Rectal smooth muscle tissue (tissue), 1 donor: Measurements from ENCODE around the gene EIF2D.

Experiments
- H3K27ac ChIP-seq: one replicate; pipeline ENCODE4 v1.7.0; 2013; ENCODE audit warnings: low read depth, low read length, inconsistent platforms
- H3K27me3 ChIP-seq: one replicate; pipeline ENCODE4 v1.7.0; 2013; ENCODE audit warnings: low read length; ENCODE audit not compliant: control insufficient read depth, insufficient read depth
- H3K36me3 ChIP-seq: one replicate; pipeline ENCODE4 v1.7.0; 2013; ENCODE audit warnings: low read length; ENCODE audit not compliant: control insufficient read depth, insufficient read depth
- H3K4me1 ChIP-seq: one replicate; pipeline ENCODE4 v1.7.0; 2013; ENCODE audit warnings: low read length; ENCODE audit not compliant: control insufficient read depth, insufficient read depth
- H3K4me3 ChIP-seq: one replicate; pipeline ENCODE4 v1.7.0; 2013; ENCODE audit warnings: low read length
- H3K9ac ChIP-seq: one replicate; pipeline ENCODE4 v1.7.0; 2013; ENCODE audit warnings: low read length

EIF2D gene, protein sequence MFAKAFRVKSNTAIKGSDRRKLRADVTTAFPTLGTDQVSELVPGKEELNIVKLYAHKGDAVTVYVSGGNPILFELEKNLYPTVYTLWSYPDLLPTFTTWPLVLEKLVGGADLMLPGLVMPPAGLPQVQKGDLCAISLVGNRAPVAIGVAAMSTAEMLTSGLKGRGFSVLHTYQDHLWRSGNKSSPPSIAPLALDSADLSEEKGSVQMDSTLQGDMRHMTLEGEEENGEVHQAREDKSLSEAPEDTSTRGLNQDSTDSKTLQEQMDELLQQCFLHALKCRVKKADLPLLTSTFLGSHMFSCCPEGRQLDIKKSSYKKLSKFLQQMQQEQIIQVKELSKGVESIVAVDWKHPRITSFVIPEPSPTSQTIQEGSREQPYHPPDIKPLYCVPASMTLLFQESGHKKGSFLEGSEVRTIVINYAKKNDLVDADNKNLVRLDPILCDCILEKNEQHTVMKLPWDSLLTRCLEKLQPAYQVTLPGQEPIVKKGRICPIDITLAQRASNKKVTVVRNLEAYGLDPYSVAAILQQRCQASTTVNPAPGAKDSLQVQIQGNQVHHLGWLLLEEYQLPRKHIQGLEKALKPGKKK

DNA sequence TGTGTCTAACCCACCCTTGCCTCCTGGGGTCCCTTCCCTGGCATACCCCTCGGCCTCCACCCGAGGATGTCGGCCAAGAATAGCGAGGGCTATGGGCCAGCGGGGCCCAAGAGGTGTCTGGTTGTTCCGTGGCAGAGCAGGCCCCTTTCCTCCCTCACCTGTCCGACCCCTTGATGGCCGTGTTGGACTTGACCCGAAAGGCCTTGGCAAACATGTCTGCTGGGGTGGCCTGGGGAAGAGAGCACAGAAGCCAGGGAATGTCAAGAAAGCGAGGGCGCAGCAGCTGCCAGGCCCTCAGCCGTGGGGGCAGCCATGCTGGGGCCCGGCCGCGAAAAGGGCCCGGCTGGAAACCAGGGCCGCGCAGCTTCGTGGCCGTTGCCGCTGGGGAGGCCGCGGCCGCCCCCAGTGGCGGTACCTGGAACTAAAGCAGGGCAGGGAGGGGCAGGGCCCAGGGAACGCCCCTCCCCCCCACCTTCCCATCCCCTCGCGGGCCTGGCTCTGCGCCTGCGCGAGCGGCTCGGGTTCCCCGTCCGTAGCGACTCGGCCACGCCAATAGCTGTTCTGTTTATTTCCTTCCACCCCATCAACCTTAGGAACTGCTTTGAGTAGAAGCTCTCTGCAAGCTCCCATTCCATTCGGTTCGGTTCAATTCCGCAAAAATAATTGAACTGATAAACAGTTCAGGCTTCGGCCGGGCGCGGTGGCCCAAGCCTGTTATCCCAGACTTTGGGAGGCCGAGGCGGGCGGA, at the start of gene EIF2D:
TSS of gene EIF2D (minus strand) at position 337 of the 748 bp plus-strand sequence. CDS start at position 214, 123 bp downstream.
- peak within 1 kb of the TSS; percentile 82 for H3K4me3 ChIP-seq
- no peaks in the 10 kb centered on the region for H3K27me3 ChIP-seq
- peak within 1 kb of the TSS; percentile 60 for H3K9ac ChIP-seq
- H3K36me3 ChIP-seq = no peaks in the 10 kb centered on the region
- H3K4me1 ChIP-seq = peaks cover 4% of the 10 kb centered on the region
- peak within 1 kb of the TSS; percentile 89 for H3K27ac ChIP-seq

DNA sequence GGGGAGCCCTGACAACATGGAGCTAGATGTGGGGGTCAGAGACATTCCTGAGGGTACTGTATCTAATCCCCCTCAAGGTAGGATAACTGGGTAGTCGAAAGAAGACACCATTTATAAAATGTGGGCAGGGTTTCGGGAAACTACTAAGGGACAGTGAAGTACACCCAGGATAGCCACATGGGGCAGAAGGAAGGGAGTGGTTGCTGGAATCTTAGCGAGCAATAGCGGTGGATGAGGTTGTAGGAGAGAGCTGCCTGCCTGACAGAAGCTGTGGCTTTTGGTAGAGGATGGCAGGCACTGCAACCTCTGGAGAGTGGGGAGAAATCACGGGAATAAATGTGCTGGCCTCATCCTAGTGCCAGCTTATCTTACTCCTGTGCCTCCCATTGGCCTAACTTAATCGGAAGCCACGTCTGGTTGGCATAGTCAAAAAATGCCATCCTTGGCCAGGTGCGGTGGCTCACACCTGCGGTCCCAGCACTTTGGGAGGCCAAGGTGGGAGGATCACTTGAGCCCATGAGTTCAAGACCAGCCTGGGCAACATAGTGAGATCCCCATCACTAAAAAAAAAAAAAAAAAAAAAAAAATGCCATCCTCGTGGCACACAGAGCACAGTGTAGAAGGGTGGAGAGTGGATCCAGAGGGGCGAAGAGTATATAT, 49.0 kb upstream of the EIF2D start:
- no peak overlapping the region for H3K4me3 ChIP-seq
- H3K9ac ChIP-seq = no peak overlapping the region
- H3K27me3 ChIP-seq = peaks cover 3% of the 10 kb centered on the region
- H3K36me3 ChIP-seq = no peaks in the 10 kb centered on the region
- H3K27ac ChIP-seq = no peak overlapping the region
- H3K4me1 ChIP-seq = peaks cover 6% of the 10 kb centered on the region

DNA sequence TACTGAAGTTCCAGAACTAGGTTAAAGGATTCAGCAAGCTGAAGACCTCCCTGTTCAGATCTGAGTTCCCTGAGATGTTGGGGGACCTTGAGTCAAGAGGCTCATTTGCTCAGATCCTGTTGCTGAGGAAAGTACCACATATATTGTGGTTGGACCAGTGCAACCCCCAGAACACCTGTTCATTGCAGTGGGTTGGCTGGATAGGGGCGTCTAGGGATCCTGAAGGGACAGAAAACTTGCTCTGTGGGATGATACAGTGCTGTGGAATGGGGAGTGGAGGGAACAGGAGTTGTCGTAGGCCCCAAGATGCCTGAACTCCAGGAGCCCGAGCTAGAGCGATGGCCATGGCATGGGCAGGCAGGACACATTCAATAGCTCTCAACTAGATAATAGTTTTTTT, 47.9 kb upstream of the EIF2D start:
- Histone ChIP-seq H3K27ac (no peak overlapping the region), H3K4me3 (no peak overlapping the region), H3K9ac (no peak overlapping the region), H3K27me3 (peaks cover 3% of the 10 kb centered on the region), H3K4me1 (peaks cover 6% of the 10 kb centered on the region), H3K36me3 (no peaks in the 10 kb centered on the region)

DNA sequence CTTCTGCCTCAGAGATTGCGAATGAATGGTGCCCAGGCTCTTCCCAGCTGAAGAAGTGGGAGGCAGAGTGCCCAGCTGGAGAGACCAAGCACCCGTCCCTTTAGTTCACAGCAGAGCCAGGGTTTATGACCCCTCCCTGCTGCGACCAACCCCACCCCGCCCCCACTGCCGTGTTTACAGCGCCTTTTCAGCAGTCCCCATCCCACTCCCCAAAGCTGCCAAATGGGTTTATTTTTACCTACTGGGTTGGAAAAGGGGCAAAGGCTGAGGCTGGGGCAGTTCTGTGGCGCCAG, 46.7 kb upstream of the EIF2D start:
- H3K27me3 ChIP-seq = peaks cover 3% of the 10 kb centered on the region
- no peak overlapping the region for H3K27ac ChIP-seq
- peaks cover 3% of the 10 kb centered on the region for H3K4me1 ChIP-seq
- H3K4me3 ChIP-seq = no peak overlapping the region
- H3K36me3 ChIP-seq = no peaks in the 10 kb centered on the region
- H3K9ac ChIP-seq = no peak overlapping the region

DNA sequence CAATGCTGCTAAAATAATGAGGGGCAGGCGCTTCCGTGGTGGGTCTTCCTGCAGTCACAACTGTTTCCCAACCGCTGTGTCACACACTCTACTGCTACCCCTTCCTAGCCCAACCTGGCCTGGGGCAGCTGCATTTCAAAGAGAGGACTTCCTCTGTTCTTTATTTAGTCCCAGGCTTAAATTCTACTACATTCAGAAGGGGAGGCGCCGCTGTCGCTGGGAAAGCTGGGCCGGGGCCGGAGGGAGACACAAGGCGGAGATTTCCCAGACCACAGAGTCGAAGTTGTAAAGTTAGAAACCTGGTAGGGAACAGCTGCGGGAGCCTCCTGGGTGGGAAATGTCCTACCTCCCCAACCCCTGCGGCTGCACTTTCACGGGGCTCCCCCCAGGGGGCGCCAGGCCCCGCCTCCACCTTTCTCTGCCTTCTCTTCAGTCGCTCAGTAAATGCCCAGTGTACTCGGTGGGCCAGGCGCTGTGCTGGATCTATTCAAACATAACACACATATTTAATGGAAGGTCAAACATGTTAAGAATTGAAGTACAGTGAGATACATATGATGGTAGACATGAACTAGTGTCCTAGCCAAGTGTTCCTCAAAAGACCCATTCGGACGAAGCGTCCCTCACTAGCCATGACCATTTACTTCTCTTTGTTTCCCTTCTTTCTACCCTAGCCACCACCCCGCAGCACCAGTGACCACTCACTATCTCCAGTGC, 46.2 kb upstream of the EIF2D start:
- Histone ChIP-seq H3K9ac (no peak overlapping the region), H3K27ac (no peak overlapping the region), H3K36me3 (no peaks in the 10 kb centered on the region), H3K27me3 (peaks cover 3% of the 10 kb centered on the region), H3K4me3 (no peak overlapping the region), H3K4me1 (no peaks in the 10 kb centered on the region)

DNA sequence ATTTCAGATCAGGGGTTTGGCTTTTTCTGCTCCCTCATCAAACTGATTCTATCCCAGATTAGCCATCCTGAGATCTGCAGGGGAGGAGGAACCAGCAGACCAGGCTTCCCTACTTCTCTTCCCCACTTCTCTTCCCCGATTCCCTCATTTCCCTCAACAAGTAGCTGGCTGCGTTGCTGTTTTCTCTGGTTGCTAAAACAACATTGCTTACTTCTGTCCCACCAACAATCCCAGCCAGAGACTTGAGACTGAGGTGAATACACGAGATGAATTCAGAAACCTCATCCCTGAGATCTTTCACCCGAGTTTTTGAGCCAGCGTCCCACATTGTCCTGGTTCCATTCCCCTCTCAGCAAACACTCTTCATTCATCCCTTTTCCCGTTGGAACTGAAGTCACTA, 45.5 kb upstream of the EIF2D start:
- H3K4me3 ChIP-seq = no peak overlapping the region
- no peak overlapping the region for H3K9ac ChIP-seq
- no peaks in the 10 kb centered on the region for H3K4me1 ChIP-seq

DNA sequence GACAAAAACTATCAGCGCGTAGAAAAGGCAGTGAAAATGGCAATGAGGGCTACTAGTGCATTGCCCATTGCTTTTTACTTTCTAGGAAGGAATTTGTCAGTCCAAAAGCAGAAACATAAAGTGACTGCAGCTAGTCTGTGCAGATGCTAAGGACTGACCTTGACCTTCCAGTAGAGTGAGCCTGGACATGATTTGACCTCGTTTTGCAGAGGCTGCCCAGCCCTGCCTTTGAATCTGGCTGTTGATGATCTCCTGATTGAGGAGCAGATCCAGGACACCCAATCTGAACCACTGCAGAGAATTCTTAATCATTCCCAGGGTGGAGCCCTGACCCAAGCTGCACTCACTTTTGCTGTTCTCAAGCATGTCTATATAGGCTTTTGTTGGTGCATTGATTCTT, 44.7 kb upstream of the EIF2D start:
- Histone ChIP-seq H3K27me3 (peaks cover 3% of the 10 kb centered on the region), H3K36me3 (no peaks in the 10 kb centered on the region), H3K27ac (no peak overlapping the region), H3K4me3 (no peak overlapping the region), H3K4me1 (no peaks in the 10 kb centered on the region), H3K9ac (no peak overlapping the region)

More for the DNA sequence above, 45.5 kb upstream of the EIF2D start:
- Histone ChIP-seq H3K27me3 (peaks cover 3% of the 10 kb centered on the region), H3K36me3 (no peaks in the 10 kb centered on the region), H3K27ac (no peak overlapping the region)

DNA sequence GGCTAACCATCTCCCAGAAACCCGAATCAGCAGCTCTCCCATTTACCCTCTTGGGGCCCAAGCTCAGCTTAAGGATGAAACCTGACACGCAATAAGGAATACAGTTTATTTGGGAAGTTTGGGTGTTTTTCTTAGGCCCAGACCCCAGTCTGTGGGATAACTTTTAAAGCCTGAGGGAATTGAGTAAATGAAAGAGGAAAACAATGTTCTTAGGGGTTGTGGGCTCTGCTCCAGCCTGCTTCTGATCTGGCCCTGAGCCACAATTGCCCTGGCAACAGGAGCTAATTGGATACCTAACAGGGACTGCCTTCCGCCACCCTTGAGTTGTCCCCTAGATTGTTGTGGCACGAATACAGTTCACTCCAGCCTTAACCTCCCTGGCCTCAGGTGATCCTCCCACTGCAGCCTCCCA, 43.2 kb upstream of the EIF2D start:
- Histone ChIP-seq H3K36me3 (no peaks in the 10 kb centered on the region), H3K4me3 (no peak overlapping the region), H3K9ac (no peak overlapping the region), H3K27ac (no peak overlapping the region), H3K27me3 (peaks cover 3% of the 10 kb centered on the region), H3K4me1 (no peaks in the 10 kb centered on the region)

DNA sequence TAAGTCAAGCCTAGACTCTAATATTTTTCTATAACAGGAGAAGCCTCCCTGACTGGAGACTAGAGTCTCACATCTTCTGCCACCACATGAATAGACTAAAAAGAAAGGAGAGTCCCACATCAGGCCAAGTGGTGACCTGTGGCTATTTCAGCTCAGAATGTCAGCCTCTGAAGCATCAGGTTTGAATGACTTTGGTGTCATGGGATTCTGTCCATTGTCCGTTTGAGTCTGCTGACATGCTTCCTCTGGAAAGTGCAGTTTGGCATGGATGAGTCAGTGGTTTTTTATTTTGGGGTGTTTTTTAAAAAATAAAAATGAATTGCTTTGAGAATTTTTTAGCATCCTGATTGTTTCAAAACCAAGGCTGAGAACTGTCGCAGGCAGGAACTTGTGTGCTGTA, 42.6 kb upstream of the EIF2D start:
- Histone ChIP-seq H3K4me1 (no peaks in the 10 kb centered on the region), H3K36me3 (no peaks in the 10 kb centered on the region), H3K27ac (no peak overlapping the region), H3K27me3 (peaks cover 3% of the 10 kb centered on the region), H3K4me3 (no peak overlapping the region), H3K9ac (no peak overlapping the region)

DNA sequence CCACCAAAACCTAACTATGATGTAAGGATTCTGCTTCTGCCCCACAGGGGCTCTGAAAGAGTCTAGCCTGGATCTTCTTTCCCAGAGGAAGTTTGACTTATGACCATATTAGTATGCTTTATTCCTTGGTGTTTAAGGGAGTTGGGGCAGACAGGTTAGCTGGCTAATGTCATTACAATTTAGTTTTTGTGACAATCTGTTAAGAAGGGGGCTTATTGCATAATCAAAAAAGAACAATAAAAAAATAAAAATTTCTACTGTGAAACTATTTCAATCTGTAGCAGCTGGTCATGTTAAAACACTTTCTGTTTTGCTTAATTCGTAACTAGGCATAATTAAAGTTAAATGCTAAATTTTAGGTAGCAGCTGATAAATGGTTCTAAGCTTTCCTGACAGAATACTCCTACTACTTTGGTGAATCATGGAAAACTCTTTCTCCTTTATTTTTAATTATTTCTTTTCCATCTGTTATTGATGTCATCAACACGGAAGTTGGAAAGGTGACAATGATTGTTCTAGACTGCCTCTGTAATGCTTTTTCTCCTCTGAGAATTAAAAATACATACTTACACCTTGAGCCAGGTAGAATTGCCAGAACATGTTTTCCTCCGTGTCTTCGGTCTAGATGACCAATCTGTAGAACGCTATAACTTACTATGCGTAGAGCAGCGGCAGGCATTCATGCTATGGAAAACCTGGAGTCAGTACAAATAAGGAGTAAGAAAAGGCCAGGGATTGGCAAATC, 41.6 kb upstream of the EIF2D start:
- Histone ChIP-seq H3K36me3 (no peaks in the 10 kb centered on the region), H3K27ac (no peak overlapping the region), H3K9ac (no peak overlapping the region), H3K27me3 (peaks cover 3% of the 10 kb centered on the region), H3K4me3 (no peak overlapping the region), H3K4me1 (no peaks in the 10 kb centered on the region)

DNA sequence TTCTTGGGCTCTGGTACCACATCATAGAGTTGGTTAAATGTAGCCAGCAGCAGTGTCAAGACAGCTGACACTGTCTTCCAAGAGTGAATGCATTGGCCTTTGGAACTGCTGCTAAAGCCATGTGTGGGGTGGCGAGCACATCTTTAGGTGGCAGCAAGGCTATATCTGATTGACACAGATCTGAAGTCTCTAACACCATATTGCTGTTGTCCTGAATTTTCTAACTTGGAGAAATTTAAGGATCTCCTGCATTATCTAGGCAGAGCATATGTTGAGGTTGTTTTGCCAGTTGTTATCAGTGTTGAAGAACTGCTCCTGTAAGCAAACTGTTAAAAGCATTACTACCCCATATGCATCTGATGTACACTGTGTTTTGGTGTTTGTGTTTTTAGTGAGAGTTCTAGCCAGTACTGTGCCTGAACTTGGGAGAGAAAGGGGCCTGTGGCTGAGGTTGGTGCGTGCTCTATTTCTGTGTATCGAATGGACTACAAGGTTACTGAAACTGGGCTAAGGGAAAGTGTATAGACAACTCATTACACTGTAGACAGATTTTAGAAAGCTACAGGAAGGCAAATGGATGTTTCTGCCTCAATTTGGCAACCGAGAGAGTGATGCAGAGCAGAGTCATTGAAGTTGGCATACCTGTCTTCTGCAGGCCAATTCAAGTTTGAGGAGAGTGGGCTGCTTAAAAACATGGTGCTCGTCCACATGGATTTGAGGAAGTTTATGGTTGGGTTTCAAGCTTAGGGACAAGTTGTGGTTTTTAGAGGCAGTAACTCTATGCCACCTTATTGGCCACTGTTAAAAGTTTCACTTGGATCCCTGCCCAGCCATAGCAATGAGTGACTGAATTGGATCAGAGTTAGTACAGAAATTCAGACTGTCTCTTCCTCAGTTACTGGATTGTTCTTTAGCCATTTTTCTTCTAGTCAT, 40.0 kb upstream of the EIF2D start:
- Histone ChIP-seq H3K27me3 (no peaks in the 10 kb centered on the region), H3K9ac (no peak overlapping the region), H3K4me3 (no peak overlapping the region), H3K4me1 (no peaks in the 10 kb centered on the region), H3K36me3 (no peaks in the 10 kb centered on the region), H3K27ac (no peak overlapping the region)
